Kidney epithelial cell (primary cell): ENCODE data around the gene CST3. TPM values are rescaled to one million over a fixed set of nuclear protein-coding genes. Genes with fewer than 3 reads are reported as not detected.

Experiments used
- DNase-seq: peaks from one replicate; pipeline ENCODE4 v3.0.0-alpha.2; 2010; ENCODE audit warnings: low read depth
- H3K27me3 ChIP-seq: 2 replicates; pipeline ENCODE4 v1.6.0; 2011; ENCODE audit warnings: low read length; ENCODE audit not compliant: control insufficient read depth, insufficient read depth
- H3K36me3 ChIP-seq: 2 replicates; pipeline ENCODE4 v1.5.1; 2011; ENCODE audit warnings: low read length; ENCODE audit not compliant: control insufficient read depth, insufficient read depth
- H3K4me3 ChIP-seq: 2 replicates; pipeline ENCODE4 v1.5.1; 2011; ENCODE audit warnings: low read depth, mild to moderate bottlenecking, control low read depth, low read length
- total RNA-seq: library from RNA; depleted of rRNA; stranded (reverse); fragments of >200 nt; gene quantifications from 2 replicates; pipeline ENCODE4 v1.2.3, GENCODE V29; 2015
- TF ChIP-seq, protein P1 (sequence below): IDR thresholded peaks from 2 replicates; pipeline ENCODE4 v1.5.1; 2011; ENCODE audit warnings: mild to moderate bottlenecking, moderate library complexity, low read length, control low read depth, inconsistent platforms; ENCODE audit not compliant: insufficient read depth, poor library complexity, severe bottlenecking

Gene CST3
- total RNA-seq, 1 donor from 2014 or later: 303 TPM

DNA sequence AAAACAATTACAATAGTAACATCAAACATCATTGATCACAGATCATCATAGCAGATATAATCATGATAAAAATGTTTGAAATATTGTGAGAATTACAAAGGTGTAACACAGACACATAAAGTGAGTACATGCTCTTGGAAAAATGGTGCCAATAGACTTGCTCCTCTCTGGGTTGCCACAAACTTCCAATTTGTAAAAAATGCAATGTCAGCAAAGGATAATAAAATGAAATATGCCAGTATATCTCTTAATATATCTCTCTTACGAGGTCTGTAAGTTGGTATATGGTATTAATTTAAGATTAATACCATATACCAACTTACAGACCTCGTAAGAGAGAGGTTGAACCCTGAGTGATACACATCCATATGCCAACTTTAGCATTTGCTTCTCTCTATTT lies 13.4 kb upstream of the CST3 start:
- Histone ChIP-seq H3K36me3 (no peaks in the 10 kb centered on the region), H3K4me3 (no peak overlapping the region), H3K27me3 (no peaks in the 10 kb centered on the region)
- DNase-seq: no peak
- TF ChIP-seq, protein P1, sequence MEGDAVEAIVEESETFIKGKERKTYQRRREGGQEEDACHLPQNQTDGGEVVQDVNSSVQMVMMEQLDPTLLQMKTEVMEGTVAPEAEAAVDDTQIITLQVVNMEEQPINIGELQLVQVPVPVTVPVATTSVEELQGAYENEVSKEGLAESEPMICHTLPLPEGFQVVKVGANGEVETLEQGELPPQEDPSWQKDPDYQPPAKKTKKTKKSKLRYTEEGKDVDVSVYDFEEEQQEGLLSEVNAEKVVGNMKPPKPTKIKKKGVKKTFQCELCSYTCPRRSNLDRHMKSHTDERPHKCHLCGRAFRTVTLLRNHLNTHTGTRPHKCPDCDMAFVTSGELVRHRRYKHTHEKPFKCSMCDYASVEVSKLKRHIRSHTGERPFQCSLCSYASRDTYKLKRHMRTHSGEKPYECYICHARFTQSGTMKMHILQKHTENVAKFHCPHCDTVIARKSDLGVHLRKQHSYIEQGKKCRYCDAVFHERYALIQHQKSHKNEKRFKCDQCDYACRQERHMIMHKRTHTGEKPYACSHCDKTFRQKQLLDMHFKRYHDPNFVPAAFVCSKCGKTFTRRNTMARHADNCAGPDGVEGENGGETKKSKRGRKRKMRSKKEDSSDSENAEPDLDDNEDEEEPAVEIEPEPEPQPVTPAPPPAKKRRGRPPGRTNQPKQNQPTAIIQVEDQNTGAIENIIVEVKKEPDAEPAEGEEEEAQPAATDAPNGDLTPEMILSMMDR: no peak

DNA sequence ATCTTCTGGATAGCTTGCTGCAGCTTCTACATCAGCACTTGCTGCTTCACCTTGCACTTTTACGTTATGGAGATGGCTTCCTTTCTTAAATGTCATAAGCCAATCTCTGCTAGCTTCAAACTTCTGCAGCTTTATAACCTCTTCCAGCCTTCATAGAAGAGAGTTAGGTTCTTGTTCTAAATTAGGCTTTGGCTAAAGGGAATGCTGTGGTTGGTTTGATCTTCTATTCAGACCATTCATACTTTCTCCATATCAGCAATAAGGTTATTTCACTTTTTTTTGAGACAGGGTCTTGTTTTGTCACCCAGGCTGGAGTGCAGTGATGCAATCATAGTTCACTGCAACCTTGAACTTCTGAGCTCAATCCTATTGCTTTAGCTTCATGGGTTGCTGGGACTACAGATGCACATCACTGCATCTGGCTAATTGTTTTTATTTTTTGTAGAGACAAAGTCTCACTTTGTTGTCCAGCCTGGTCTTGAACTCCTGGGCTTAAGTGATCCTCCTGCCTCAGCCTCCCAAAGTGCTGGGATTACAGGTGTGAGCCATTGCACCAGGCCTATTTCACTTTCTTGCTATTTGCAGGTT lies 12.2 kb upstream of the CST3 start:
- no peak overlapping the region for H3K4me3 ChIP-seq
- no peak for DNase-seq
- TF ChIP-seq, protein P1: no peak
- no peaks in the 10 kb centered on the region for H3K27me3 ChIP-seq
- H3K36me3 ChIP-seq: no peaks in the 10 kb centered on the region

DNA sequence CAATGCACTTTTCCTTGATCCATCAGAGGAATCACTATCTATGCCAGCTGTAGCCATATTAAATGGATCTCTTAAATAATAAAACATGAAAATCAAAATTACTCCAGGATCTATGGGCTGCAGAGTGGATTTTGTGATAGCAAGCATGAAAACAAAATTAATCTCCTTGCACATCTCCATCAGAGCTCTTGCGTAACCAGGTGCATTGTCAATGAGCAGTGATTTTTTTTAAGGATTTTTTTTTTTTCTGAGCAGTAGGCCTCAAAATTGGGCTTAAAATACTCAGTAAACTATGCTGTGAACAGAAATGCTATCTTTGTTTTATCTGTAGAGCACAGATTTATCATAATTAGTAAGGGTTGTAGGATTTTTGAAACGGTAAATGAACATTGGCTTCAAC lies 11.5 kb upstream of the CST3 start:
- no peak for DNase-seq
- H3K27me3 ChIP-seq: no peaks in the 10 kb centered on the region
- H3K4me3 ChIP-seq: no peak overlapping the region
- no peaks in the 10 kb centered on the region for H3K36me3 ChIP-seq
- TF ChIP-seq, protein P1: no peak

DNA sequence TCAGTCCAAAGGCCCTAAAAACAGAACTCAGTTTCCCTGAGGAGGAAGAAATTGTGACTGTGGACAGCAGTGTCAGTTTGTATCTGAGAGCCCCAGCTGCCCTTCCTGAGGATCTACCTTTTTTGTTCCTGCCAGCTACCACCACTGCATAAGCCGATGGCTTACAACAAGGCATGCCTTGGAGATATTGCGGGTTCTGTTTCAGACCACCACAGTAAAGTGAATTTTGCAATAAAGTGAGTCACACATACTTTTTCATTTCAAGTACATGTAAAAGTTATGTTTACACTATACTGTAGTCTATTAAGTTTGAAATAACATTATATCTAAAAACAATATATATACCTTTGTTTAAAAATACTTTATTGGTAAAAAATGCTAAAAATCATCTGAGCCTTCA lies 9.6 kb upstream of the CST3 start:
- TF ChIP-seq, protein P1: no peak
- no peaks in the 10 kb centered on the region for H3K27me3 ChIP-seq
- H3K36me3 ChIP-seq: no peaks in the 10 kb centered on the region
- no peak for DNase-seq
- no peak overlapping the region for H3K4me3 ChIP-seq

DNA sequence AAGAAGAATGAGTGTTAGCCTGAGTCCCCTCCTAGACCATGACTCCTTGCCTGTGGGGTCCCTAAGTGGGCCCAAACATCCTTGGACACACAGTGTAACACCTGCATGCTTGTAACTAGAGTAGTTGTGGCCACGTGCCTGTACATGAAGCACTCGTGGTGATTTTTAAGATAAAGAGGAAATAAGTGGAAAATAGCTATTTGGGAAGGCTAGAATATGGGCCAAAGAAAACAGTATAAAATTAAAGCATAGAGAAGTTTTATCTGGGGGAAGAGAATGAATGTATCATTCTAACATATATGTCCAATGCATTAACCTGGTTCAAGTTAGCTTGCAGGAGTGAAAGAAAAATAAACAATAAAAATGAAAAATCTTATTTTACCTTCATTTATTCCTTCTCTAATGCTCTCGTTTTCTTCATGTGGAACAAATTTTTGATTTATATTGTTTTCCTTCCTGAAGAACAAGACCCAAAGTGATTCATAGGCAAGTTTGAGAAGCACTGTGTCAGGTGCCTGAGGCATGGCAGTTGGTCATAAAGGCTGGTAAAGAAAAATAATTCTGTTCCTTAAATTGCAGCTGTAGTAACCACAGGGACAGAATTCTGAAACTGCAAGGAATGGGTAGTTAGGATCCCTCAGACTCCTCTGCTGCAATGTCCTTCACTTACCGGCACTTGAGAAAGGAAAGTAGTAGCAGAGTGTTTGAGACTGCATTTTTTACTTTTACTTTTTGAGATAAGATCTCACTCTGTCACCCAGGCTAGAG lies 8.5 kb upstream of the CST3 start:
- Histone ChIP-seq H3K27me3 (no peaks in the 10 kb centered on the region), H3K36me3 (no peaks in the 10 kb centered on the region), H3K4me3 (no peak overlapping the region)
- TF ChIP-seq, protein P1: no peak
- no peak for DNase-seq
